Hepatocyte (in vitro differentiated cells): ENCODE data around the gene RTN4RL1. TPM values are rescaled to one million over a fixed set of nuclear protein-coding genes. Genes with fewer than 3 reads are reported as not detected.

Experiments
- DNase-seq: peaks from one replicate; pipeline ENCODE4 v3.0.0-alpha.2; 2016; ENCODE audit warnings: low spot score
- H2AFZ ChIP-seq: fragments of 200-600 bp; sonication (generic); 2 replicates; pipeline ENCODE4 v1.6.0; 2016; ENCODE audit warnings: antibody characterized with exemption, mild to moderate bottlenecking
- H3K27ac ChIP-seq: fragments of 200-600 bp; sonication (generic); 2 replicates; pipeline ENCODE4 v1.5.1; 2016; ENCODE audit warnings: mild to moderate bottlenecking
- H3K27me3 ChIP-seq: fragments of 200-600 bp; sonication (generic); 2 replicates; pipeline ENCODE4 v1.6.1; 2016
- H3K36me3 ChIP-seq: fragments of 200-600 bp; sonication (generic); replicated peaks from 2 replicates; pipeline ENCODE4 v1.5.1; 2016; ENCODE audit warnings: low read depth; ENCODE audit not compliant: insufficient read depth
- H3K4me1 ChIP-seq: fragments of 200-600 bp; sonication (generic); 2 replicates; pipeline ENCODE4 v1.5.1; 2016; ENCODE audit warnings: mild to moderate bottlenecking, moderate library complexity; ENCODE audit not compliant: insufficient read depth
- H3K4me2 ChIP-seq: fragments of 200-600 bp; sonication (generic); 2 replicates; pipeline ENCODE4 v1.6.0; 2016
- H3K4me3 ChIP-seq: fragments of 200-600 bp; sonication (generic); 2 replicates; pipeline ENCODE4 v1.5.1; 2016; ENCODE audit warnings: mild to moderate bottlenecking
- H3K79me2 ChIP-seq: fragments of 200-600 bp; sonication (generic); 2 replicates; pipeline ENCODE4 v1.6.0; 2017; ENCODE audit warnings: mild to moderate bottlenecking
- H3K9me2 ChIP-seq: fragments of 200-600 bp; sonication (generic); replicated peaks from 2 replicates; pipeline ENCODE4 v1.6.0; 2017; ENCODE audit warnings: mild to moderate bottlenecking; ENCODE audit not compliant: insufficient read depth
- H3K9me3 ChIP-seq: fragments of 200-600 bp; sonication (generic); 2 replicates; pipeline ENCODE4 v1.5.1; 2016; ENCODE audit warnings: low read depth, mild to moderate bottlenecking
- H4K20me1 ChIP-seq: fragments of 200-600 bp; sonication (generic); 2 replicates; pipeline ENCODE4 v1.6.0; 2016; ENCODE audit warnings: mild to moderate bottlenecking; ENCODE audit not compliant: insufficient read depth, poor library complexity, severe bottlenecking
- CTCF ChIP-seq: fragments of 200-600 bp; sonication (generic); IDR thresholded peaks from 2 replicates; pipeline ENCODE4 v1.5.1; 2016; ENCODE audit warnings: antibody characterized with exemption, mild to moderate bottlenecking; ENCODE audit not compliant: poor library complexity
- EZH2 ChIP-seq: fragments of 200-600 bp; sonication (generic); IDR thresholded peaks from 2 replicates; pipeline ENCODE4 v1.6.1; 2016; ENCODE audit warnings: antibody characterized with exemption, mild to moderate bottlenecking, borderline replicate concordance
- EZH2phosphoT487 ChIP-seq: fragments of 200-600 bp; sonication (generic); IDR thresholded peaks from one replicate; pipeline ENCODE4 v1.6.1; 2018; ENCODE audit warnings: antibody characterized with exemption, mild to moderate bottlenecking, low read depth, moderate library complexity; ENCODE audit not compliant: unreplicated experiment, severe bottlenecking
- WGBS: methylation state at CpG from one replicate; pipeline ENCODE4 v1.1.6; 2016; ENCODE audit warnings: low lambda C conversion rate; ENCODE audit errors: missing lambda C conversion rate; 5-methylcytosine and 5-hydroxymethylcytosine counted together
- polyA plus RNA-seq: library from polyadenylated mRNA; unstranded; fragments of >200 nt; fragmentation: Nextera tagmentation; extraction: Ambion mirVana; gene quantifications from 2 replicates; pipeline ENCODE4 v1.2.1, GENCODE V29; 2016
- total RNA-seq: library from RNA; depleted of rRNA; stranded (reverse); fragments of >200 nt; gene quantifications from 2 replicates; pipeline ENCODE4 v1.2.3, GENCODE V29; 2014

RTN4RL1 gene
- total and polyA plus RNA-seq, 2 experiments from 2014 or later = 0.53 to 1.4 TPM

- 83% methylated on average over 7 of the region's 7 CpGs for WGBS
- DNase-seq = no peak
- H3K9me3 ChIP-seq = no peaks in the 10 kb centered on the region
These were observed 61.9 kb downstream of the RTN4RL1 start for GRCh38 chr17:1963250-1963649.

GRCh38 chr17:1961189-1961588, 63.9 kb downstream of the RTN4RL1 start:
- Histone ChIP-seq H3K4me3 (no peak overlapping the region), H3K27me3 (no peaks in the 10 kb centered on the region), H3K4me2 (peak overlapping the region; percentile 64), H3K4me1 (peaks cover 12% of the 10 kb centered on the region), H3K36me3 (no peaks in the 10 kb centered on the region), H3K9me2 (no peaks in the 10 kb centered on the region), H2AFZ (no peak overlapping the region), H3K9me3 (no peaks in the 10 kb centered on the region), H4K20me1 (no peaks in the 10 kb centered on the region), H3K27ac (peak overlapping the region; percentile 37), H3K79me2 (no peaks in the 10 kb centered on the region)
- no peak for TF ChIP-seq EZH2
- no peak for TF ChIP-seq EZH2phosphoT487
- no peak for TF ChIP-seq CTCF
- no peak for DNase-seq
- 53% methylated on average over 13 of the region's 14 CpGs for WGBS

More at GRCh38 chr17:1963250-1963649, 61.9 kb downstream of the RTN4RL1 start:
- Histone ChIP-seq H3K4me3 (no peak overlapping the region), H2AFZ (no peak overlapping the region), H3K9me2 (no peaks in the 10 kb centered on the region), H3K4me1 (peaks cover 15% of the 10 kb centered on the region), H3K27ac (no peak overlapping the region), H3K79me2 (no peaks in the 10 kb centered on the region), H3K27me3 (no peaks in the 10 kb centered on the region), H3K4me2 (no peak overlapping the region), H3K36me3 (no peaks in the 10 kb centered on the region), H4K20me1 (no peaks in the 10 kb centered on the region)
- no peak for TF ChIP-seq CTCF
- no peak for TF ChIP-seq EZH2
- no peak for TF ChIP-seq EZH2phosphoT487

- no peak for DNase-seq
- Histone ChIP-seq H3K4me3 (no peak overlapping the region), H3K9me3 (no peaks in the 10 kb centered on the region), H3K36me3 (no peaks in the 10 kb centered on the region), H3K27me3 (no peaks in the 10 kb centered on the region), H3K9me2 (no peaks in the 10 kb centered on the region), H3K27ac (peak overlapping the region; percentile 37), H4K20me1 (no peaks in the 10 kb centered on the region), H2AFZ (no peak overlapping the region), H3K4me2 (peak overlapping the region; percentile 64), H3K4me1 (peaks cover 6% of the 10 kb centered on the region), H3K79me2 (no peaks in the 10 kb centered on the region)
- TF ChIP-seq CTCF (no peak), EZH2 (no peak), EZH2phosphoT487 (no peak)
- WGBS = 41% methylated on average over 8 of the region's 8 CpGs
These were observed 64.6 kb downstream of the RTN4RL1 start for GRCh38 chr17:1960545-1960912.
